GM19035 (cell line): ENCODE measurements around the gene CHKB.
"Not testable (repeated sequence)": the region's sequence is repeated elsewhere in the genome, so short reads cannot be mapped to it uniquely, and the experiment has no call there.

ENCODE experiments used
- ATAC-seq: cut with Tn5 transposase; IDR thresholded peaks from one replicate; pipeline ENCODE4 v1.9.1; 2021; ENCODE audit not compliant: unreplicated experiment

Gene CHKB

GRCh38 chr22:50612528-50613221 is 30.0 kb upstream of the CHKB start:
- ATAC-seq, result no peak

GRCh38 chr22:50612168-50612527 is 29.5 kb upstream of the CHKB start:
- no peak for ATAC-seq

- no peak for ATAC-seq
Measured at GRCh38 chr22:50611341-50612060, 28.9 kb upstream of the CHKB start.

- no peak for ATAC-seq
Measured at GRCh38 chr22:50610581-50610980, 27.9 kb upstream of the CHKB start.

- no peak for ATAC-seq
Measured at GRCh38 chr22:50610041-50610451, 27.4 kb upstream of the CHKB start.

- ATAC-seq, result no peak
Measured at GRCh38 chr22:50609599-50609998, 26.9 kb upstream of the CHKB start.

- no peak for ATAC-seq
Measured at GRCh38 chr22:50608996-50609395, 26.3 kb upstream of the CHKB start.

GRCh38 chr22:50608058-50608840 is 25.6 kb upstream of the CHKB start:
- not testable (repeated sequence) for ATAC-seq

- ATAC-seq, result no peak
Measured at GRCh38 chr22:50607659-50608020, 25.0 kb upstream of the CHKB start.

- ATAC-seq, result no peak
Measured at GRCh38 chr22:50606946-50607658, 24.5 kb upstream of the CHKB start.

- no peak for ATAC-seq
Measured at GRCh38 chr22:50606165-50606945, 23.7 kb upstream of the CHKB start.

GRCh38 chr22:50605613-50606074 is 23.0 kb upstream of the CHKB start:
- no peak for ATAC-seq

GRCh38 chr22:50605002-50605612 is 22.5 kb upstream of the CHKB start:
- no peak for ATAC-seq

- ATAC-seq, result no peak
Measured at GRCh38 chr22:50604256-50605001, 21.8 kb upstream of the CHKB start.

GRCh38 chr22:50603511-50604255 is 21.0 kb upstream of the CHKB start:
- no peak for ATAC-seq

- no peak for ATAC-seq
Measured at GRCh38 chr22:50602338-50602700, 19.7 kb upstream of the CHKB start.

- ATAC-seq, result no peak
Measured at GRCh38 chr22:50601669-50602337, 19.2 kb upstream of the CHKB start.
